A673 (cell line): ENCODE data around the gene LMAN1. TPM values are rescaled to one million over a fixed set of nuclear protein-coding genes. Genes with fewer than 3 reads are reported as not detected.

ENCODE experiments used
- BruUV-seq: library from RNA; stranded (reverse); fragments of 400-500 nt; replicated peaks from 2 replicates; lab custom pipeline; 2021; lab: Mats Ljungman, UMichigan
- CTCF ChIA-PET: fragments of 300-600 bp; sonication (Branson Sonifier 250); formaldehyde crosslinking; loops from one replicate; lab custom pipeline; 2022; ENCODE audit warnings: antibody characterized with exemption; lab: Charles Lee
- POLR2A ChIA-PET: fragments of 300-600 bp; sonication (Branson Sonifier 250); formaldehyde crosslinking; loops from one replicate; lab custom pipeline; 2022; ENCODE audit warnings: antibody characterized with exemption; ENCODE audit not compliant: low non-redundant PET; lab: Charles Lee
- DNase-seq: peaks from one replicate; pipeline ENCODE4 v3.0.0-alpha.2; 2015; ENCODE audit warnings: low spot score
- H3K27ac ChIP-seq: fragments of 200-600 bp; sonication (generic); 2 replicates; pipeline ENCODE4 v1.5.1; 2016; ENCODE audit warnings: mixed run types, low read depth, mild to moderate bottlenecking, mixed read lengths, antibody characterized with exemption, low read length; ENCODE audit not compliant: poor library complexity, severe bottlenecking
- H3K27me3 ChIP-seq: fragments of 200-600 bp; sonication (generic); replicated peaks from 2 replicates; pipeline ENCODE4 v1.6.1; 2017; ENCODE audit warnings: mixed run types, low read depth, mild to moderate bottlenecking, mixed read lengths, antibody characterized with exemption, low read length; ENCODE audit not compliant: insufficient read depth, poor library complexity
- H3K36me3 ChIP-seq: fragments of 200-600 bp; sonication (generic); 2 replicates; pipeline ENCODE4 v1.6.1; 2016; ENCODE audit warnings: mixed run types, mild to moderate bottlenecking, mixed read lengths, antibody characterized with exemption, low read length; ENCODE audit not compliant: insufficient read depth, poor library complexity, severe bottlenecking
- H3K4me1 ChIP-seq: fragments of 200-600 bp; sonication (generic); 2 replicates; pipeline ENCODE4 v1.6.1; 2017; ENCODE audit warnings: mixed run types, mild to moderate bottlenecking, mixed read lengths, antibody characterized with exemption, low read length; ENCODE audit not compliant: insufficient read depth, poor library complexity, severe bottlenecking
- H3K4me3 ChIP-seq: fragments of 200-600 bp; sonication (generic); 2 replicates; pipeline ENCODE4 v1.5.1; 2016; ENCODE audit warnings: low read depth, mixed run types, mild to moderate bottlenecking, mixed read lengths, low read length; ENCODE audit not compliant: poor library complexity, severe bottlenecking
- H3K9me3 ChIP-seq: fragments of 200-600 bp; sonication (generic); 2 replicates; pipeline ENCODE4 v1.6.1; 2016; ENCODE audit warnings: mixed run types, low read depth, mild to moderate bottlenecking, mixed read lengths, antibody characterized with exemption, low read length; ENCODE audit not compliant: poor library complexity, severe bottlenecking
- CTCF ChIP-seq: fragments of 300-800, 200-600 bp; sonication (generic); conservative IDR thresholded peaks from 2 replicates; pipeline ENCODE4 v1.5.1; 2017; ENCODE audit warnings: low read depth, mild to moderate bottlenecking, antibody characterized with exemption, low read length, moderate library complexity, mixed read lengths
- EZH2 ChIP-seq: fragments of 200-600 bp; sonication (generic); IDR thresholded peaks from 2 replicates; pipeline ENCODE4 v1.6.1; 2017; ENCODE audit warnings: borderline replicate concordance, low read depth, mild to moderate bottlenecking, mixed read lengths, antibody characterized with exemption, low read length; ENCODE audit not compliant: poor library complexity, severe bottlenecking
- intact Hi-C: fragments of 100-400 bp; cut with micrococcal nuclease; formaldehyde crosslinking; loops from one replicate; pipeline ENCODE4 v1.10.0; 2022; ENCODE audit not compliant: unreplicated experiment
- total RNA-seq: library from RNA; stranded (reverse); gene quantifications from 2 replicates; pipeline ENCODE4 v1.2.3, GENCODE V29; 2021

Gene LMAN1
- total RNA-seq, 1 experiment from 2014 or later, result 106 TPM

DNA sequence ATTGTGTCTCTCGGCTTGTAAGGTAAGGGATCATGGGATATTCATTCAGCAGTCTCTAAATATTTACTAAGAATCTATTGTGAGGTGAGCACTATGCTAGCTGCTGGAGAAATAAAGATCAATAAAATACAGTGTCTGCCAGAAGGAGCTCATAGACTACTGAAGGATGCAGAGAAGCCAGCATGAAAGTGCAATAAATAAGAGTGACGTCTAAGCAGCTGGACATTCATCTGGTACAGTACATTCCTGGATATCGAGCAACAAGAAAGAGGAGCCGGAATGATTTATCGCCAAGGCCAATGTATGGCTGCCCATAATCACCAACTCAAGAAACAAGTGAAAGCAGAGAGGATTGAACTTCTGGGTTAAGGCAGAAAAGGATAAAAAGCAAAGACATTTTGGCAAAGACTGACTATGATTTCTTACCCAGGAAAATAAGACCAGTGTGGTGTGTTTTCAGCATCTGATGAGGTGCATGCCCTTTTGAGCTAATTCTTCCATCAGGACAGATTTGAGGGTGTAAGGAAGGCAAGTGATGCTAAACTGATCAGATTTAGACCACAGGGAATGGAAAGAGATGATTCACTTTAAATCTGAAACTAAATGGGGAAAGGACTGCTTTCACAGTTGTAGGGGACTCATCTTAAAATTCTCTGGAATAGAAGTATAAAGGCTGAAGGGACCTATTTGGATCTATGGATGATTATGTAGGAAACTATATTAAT is 18.7 kb upstream of the LMAN1 start:
- H3K4me1 ChIP-seq, result no peaks in the 10 kb centered on the region
- ChIA-PET POLR2A (no interaction called here), CTCF (no interaction called here)
- H3K9me3 ChIP-seq, result no peaks in the 10 kb centered on the region
- no peak overlapping the region for H3K27ac ChIP-seq
- no peak for DNase-seq
- no peaks in the 10 kb centered on the region for H3K36me3 ChIP-seq
- no peak for TF ChIP-seq EZH2
- TF ChIP-seq CTCF, result no peak
- intact Hi-C loops, result no loop called here
- no TSS peak for BruUV-seq
- H3K4me3 ChIP-seq, result no peak overlapping the region
- H3K27me3 ChIP-seq, result no peaks in the 10 kb centered on the region

GRCh38 chr18:59376351-59376935 is 17.4 kb upstream of the LMAN1 start:
- Histone ChIP-seq H3K9me3 (no peaks in the 10 kb centered on the region), H3K27me3 (no peaks in the 10 kb centered on the region), H3K4me3 (no peak overlapping the region), H3K27ac (no peak overlapping the region), H3K4me1 (no peaks in the 10 kb centered on the region), H3K36me3 (no peaks in the 10 kb centered on the region)
- BruUV-seq, result no TSS peak
- ChIA-PET POLR2A (no interaction called here), CTCF (no interaction called here)
- intact Hi-C loops, result no loop called here
- TF ChIP-seq CTCF, result no peak
- no peak for TF ChIP-seq EZH2
- DNase-seq, result no peak

GRCh38 chr18:59374128-59374527 is 15.1 kb upstream of the LMAN1 start:
- BruUV-seq, result no TSS peak
- H3K36me3 ChIP-seq, result no peaks in the 10 kb centered on the region
- no peak for DNase-seq
- H3K27me3 ChIP-seq, result no peaks in the 10 kb centered on the region
- ChIA-PET POLR2A (no interaction called here), CTCF (no interaction called here)
- no peak overlapping the region for H3K27ac ChIP-seq
- H3K9me3 ChIP-seq, result no peaks in the 10 kb centered on the region
- no peak for TF ChIP-seq CTCF
- TF ChIP-seq EZH2, result no peak
- no peak overlapping the region for H3K4me3 ChIP-seq
- intact Hi-C loops, result no loop called here
- H3K4me1 ChIP-seq, result no peaks in the 10 kb centered on the region
